Measurements from ENCODE around the gene OR52E4.

OR52E4 gene

DNA sequence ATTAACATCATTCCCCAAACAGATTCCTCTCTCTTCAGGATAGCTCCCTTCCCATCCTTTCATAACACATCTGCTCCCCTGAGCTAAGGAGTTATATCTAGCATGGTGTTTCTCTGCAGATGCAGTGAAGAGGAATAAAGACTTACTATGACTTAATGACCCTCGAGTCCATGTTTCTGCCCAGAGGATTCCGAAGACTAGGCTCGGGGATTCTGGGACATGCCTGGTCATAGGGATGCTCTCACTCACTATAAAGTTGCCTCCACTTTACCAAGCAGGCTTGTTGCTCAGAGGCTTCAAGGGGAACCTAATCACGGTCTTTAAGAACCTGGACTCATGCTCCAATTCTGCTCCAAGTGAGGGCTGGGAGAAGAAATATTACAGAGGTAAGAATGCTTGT is at the start of gene OR52E4:
TSS of gene OR52E4 (plus strand) at position 301 of the 400 bp plus-strand sequence. CDS start 3,664 bp downstream, outside the sequence.
- DNase-seq = no peak

DNA sequence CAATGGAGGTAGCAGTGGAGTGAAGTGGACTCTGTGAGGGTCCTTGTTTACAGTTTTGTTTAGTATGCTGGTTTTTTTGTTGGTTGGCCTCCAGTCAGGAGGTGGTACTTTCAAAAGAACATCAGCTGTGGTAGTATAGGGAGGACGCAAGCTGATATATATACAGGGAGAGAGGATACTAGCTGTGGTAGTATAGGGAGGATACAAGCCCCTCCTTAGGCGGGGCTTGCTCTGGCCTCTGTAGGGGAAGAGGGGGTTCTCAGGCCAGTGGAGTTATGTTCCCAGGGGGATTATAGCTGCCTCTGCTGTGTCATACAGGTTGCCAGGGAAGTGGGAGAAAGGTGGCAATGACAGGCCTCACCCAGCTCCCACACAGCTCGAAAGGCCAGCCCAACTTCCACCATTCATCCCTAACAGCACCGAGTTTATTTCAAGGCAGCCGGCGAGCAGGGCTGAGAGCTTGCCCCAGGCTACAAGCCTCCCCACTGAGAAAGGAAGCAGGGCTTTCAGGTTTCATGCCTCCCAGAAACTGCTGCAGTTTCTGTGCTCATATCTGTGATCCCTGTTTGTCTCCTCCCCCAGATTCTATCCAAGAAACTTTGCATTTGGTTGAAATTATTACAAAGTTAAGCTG is 49.1 kb upstream of the OR52E4 start:
- no peak for DNase-seq

- DNase-seq = no peak
Observed at GRCh38 chr11:5833446-5833845, 47.0 kb upstream of the OR52E4 start.

DNA sequence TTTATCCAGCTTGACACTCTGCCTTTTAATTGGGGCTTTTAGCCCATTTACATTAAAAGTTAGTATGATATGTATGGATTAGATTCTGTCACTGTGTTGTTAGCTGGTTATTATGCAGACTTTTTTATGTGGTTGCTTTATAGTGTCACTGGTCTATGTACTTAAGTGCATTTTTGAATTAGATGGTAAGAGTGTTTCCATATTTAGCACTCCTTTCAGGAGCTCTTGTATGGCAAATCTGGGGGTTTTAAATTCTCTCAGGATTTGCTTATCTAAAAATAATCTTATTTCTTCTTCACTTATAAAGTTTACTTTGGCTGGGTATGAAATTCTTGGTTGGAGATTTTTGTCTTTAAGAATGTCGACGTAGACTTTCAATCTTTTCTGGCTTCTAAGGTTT is 42.7 kb upstream of the OR52E4 start:
- DNase-seq = no peak

- DNase-seq = no peak
Observed at GRCh38 chr11:5841797-5842196, 38.6 kb upstream of the OR52E4 start, which contains the start of gene OR52E6. Gene OR52E6, minus strand, starts transcription at chr11:5841897. Its CDS starts 0 bp downstream, at chr11:5841897.

- no peak for DNase-seq
Observed at GRCh38 chr11:5846701-5847100, 33.7 kb upstream of the OR52E4 start.

DNA sequence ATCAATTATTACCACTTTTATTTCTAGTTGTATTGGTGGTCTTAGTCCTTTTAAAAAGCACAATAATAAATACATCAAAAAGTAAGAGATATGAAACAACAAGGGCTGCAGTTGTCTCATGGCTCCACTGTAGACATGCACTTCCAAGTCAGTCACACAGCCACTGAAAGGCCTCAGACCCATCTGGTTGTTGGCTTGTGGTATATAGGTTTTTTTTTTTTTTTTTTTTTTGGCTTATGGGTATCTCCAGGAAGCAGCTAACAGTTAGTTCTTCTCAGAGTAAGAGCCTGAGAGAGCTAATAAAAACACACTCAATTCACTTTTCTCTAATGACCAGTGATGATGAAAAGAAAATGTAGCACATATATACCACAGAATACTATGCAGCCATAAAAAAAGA is 32.7 kb upstream of the OR52E4 start:
- DNase-seq = no peak

- DNase-seq = no peak
Observed at GRCh38 chr11:5851002-5851401, 29.4 kb upstream of the OR52E4 start.

DNA sequence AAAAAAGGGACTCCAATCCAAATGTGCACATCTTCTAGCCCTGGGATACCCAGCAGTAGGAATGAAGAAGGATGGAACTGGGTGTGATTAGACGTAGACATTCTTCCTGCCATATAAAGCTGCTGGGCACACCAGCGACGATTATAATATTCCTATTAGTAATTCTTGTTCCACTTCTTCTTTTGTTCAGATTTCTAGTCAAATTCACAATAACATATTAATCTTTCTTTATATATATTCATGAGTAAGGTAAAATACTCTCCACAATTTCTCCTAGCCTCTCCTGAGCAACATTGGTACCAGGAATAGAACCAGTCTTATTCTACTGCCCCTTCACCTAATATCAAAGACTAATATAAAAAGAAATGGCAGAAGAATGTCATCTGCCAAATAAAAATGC is 22.8 kb upstream of the OR52E4 start, which contains the start of gene OR52E8:
TSS of gene OR52E8 (minus strand) at position 101 of the 400 bp plus-strand sequence. CDS start at position 101, 0 bp downstream.
- no peak for DNase-seq

- DNase-seq = no peak
Observed at GRCh38 chr11:5865826-5866225, 14.6 kb upstream of the OR52E4 start.

GRCh38 chr11:5878564-5878963 is 1.9 kb upstream of the OR52E4 start:
- DNase-seq = no peak

- DNase-seq = no peak
Observed at GRCh38 chr11:5881756-5882155, 1.3 kb downstream of the OR52E4 start.

DNA sequence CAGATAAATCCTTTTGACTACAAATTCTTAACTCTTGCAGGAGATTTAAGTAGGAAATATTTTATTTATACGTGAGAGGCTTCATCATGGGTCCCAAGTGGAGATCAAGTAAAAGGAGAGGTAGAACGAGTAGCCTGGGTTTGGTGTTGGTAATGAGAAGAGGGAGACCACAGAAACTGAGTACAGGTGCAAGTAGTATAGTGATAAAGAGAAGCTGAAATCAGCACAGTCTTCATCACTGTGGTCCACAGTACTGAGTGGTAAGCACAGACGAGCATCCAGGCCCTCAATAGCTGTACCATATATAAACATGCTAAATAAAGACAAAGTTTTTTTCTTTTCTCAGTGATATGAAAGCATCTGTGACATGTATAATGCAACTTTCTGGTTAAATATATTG is 6.7 kb downstream of the OR52E4 start:
- no peak for DNase-seq

GRCh38 chr11:5887661-5888060 is 7.2 kb downstream of the OR52E4 start:
- no peak for DNase-seq

- peak; percentile 31 for DNase-seq
Observed at GRCh38 chr11:5891216-5891800, 10.9 kb downstream of the OR52E4 start.

DNA sequence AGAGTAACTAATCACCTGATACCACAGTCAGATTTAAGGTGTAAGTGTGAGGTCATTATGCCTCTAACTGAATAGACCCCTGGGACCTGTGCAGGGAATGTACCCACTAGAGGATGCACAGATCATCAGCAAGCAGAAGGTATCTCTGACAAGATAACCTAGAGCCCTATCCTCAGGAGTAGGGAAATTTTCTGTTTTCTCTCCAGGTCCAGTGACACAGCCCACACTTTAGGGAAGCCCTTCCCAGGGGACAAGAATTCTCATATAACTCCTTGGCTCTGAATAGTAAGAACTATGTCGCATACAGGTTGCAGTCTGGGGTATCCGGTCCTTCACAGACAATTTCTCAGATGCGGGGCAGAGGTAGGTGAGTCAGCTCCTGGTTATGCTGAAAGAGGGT is 12.5 kb downstream of the OR52E4 start, which contains the start of gene OR52E5:
TSS of gene OR52E5 (plus strand) at position 301 of the 400 bp plus-strand sequence. CDS start 7,569 bp downstream, outside the sequence.
- DNase-seq = no peak

GRCh38 chr11:5899534-5899933 is 19.1 kb downstream of the OR52E4 start:
- no peak for DNase-seq

DNA sequence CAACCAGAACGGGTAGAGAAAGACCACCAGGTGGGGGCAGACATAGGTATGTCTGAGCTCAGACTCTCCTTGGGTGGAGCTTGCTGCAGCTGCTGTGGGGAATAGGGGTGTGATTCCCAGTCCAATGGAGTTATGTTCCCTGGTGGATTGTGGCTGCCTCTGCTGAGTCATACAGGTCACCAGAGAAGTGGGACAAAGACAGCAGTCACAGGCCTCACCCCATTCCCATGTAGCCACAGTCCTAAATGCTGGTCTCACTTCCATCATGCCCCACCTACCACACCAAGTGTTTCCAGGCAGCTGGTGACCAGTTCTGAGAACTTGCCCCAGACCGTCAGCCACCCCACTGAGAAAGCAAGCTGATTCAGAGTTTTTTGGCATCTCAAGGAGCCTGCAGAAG is 30.1 kb downstream of the OR52E4 start:
- DNase-seq = no peak

DNA sequence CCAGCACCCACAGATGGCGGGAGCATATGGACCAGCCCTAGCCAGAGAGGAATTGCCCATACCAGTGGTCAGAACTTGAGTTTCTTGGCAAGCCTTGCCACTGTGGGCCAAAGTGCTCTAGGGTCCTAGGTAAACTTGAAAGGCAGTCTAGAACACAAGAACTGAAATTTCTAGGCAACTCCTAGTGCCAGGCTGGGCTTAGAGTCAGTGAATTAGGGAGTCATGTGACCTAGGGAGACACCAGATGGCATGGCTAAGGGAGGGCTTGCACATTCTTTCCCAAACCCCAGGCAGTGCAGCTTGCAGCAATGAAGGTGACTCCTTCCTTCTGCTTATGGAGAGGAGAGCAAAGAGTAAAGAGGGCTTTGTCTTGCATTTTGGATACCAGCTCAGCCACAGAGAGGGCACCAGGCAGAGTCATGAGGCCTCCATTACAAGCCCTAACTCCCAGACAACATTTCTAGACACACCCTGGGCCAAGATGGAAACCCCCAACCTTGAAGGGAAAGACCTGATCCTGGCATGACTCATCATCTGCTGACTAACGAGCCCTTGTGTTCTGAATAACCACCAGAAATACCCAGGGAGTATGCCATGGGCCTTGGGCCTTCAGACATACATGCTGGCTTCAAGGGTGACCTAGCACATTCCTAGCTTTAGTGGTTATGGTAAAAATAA is 42.5 kb downstream of the OR52E4 start:
- DNase-seq = no peak

- DNase-seq = no peak
Observed at GRCh38 chr11:5923427-5923776, 43.0 kb downstream of the OR52E4 start.

GRCh38 chr11:5923794-5924193 is 43.4 kb downstream of the OR52E4 start:
- no peak for DNase-seq

DNA sequence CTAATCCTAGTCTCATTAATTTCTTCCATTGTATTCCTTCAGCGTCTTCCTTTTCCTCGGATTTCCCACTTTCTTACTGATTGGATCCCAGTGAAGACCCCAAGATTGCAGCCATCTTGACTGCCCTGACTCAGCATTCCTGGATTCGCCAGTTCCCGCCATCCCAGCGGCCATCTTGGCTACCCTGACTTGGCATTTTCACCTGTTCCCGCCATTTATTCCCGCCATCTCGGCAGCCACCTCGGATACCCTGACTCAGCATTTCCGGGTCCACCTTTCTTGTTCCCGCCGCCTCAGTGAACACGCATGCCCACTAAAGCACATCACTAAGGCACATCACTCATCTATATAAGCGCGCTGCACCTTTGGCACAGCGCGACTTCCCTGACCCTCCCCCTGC is 47.8 kb downstream of the OR52E4 start:
- DNase-seq = no peak

DNA sequence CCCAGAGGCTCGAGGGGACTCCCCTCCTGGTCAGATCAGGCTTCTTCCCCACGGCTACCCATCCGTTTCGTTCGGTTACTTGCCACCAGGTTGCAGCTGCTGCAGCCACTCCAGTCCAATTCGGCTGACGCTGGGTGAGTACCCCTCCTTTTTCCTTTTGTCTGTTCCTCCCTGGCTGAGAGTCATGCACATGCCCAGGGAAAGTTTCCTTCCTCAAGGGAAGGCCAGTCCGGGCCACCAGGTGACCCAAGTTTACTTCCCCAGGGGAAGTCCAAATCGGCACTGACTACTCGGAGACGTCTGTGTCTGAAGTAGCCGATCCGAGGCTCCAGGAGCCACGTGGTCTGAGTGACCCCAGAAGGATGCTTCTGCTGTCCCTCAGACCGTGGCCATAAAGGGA is 48.4 kb downstream of the OR52E4 start:
- no peak for DNase-seq

All from HCEC 1CT (cell line).